Naive thymus-derived CD4-positive, alpha-beta T cell (primary cell): ENCODE results near the gene RASA3. TPM values are rescaled to one million over a fixed set of nuclear protein-coding genes. Genes with fewer than 3 reads are reported as not detected.

ENCODE experiments used
- ATAC-seq: fragments of 150-1000 bp; cut with Tn5 transposase; 2 replicates; pipeline ENCODE4 v1.10.0; 2021; ENCODE audit warnings: mild to moderate bottlenecking, moderate library complexity
- CTCF ChIA-PET: fragments of 350-600 bp; sonication (Branson Sonifier 250); formaldehyde crosslinking; loops from one replicate; lab custom pipeline; 2021; ENCODE audit warnings: antibody characterized with exemption; lab: Charles Lee
- POLR2A ChIA-PET: fragments of 350-600 bp; sonication (Branson Sonifier 250); formaldehyde crosslinking; loops from one replicate; lab custom pipeline; 2021; ENCODE audit warnings: antibody characterized with exemption, inconsistent platforms; lab: Charles Lee
- DNase-seq, 9 donors: peaks; one replicate each; pipeline versions ENCODE4 v3.0.0 to v3.0.0-alpha.2; 2020 to 2022; ENCODE audit warnings: mixed read lengths in 1 of 9
- H3K27ac ChIP-seq: one replicate; pipeline ENCODE4 v1.7.0; 2013; ENCODE audit warnings: mild to moderate bottlenecking, low read depth, low read length, moderate library complexity
- H3K27me3 ChIP-seq, 2 donors: one replicate each; pipeline ENCODE4 v1.7.0; 2013; ENCODE audit warnings: low read length in 2 of 2, mild to moderate bottlenecking in 2 of 2, moderate library complexity in 2 of 2; ENCODE audit not compliant: control insufficient read depth in 2 of 2, insufficient read depth in 2 of 2
- H3K36me3 ChIP-seq, 3 experiments: 1 replicate in 2 of 3; 2 replicates in 1 of 3; pipeline ENCODE4 v1.7.0; 2013; ENCODE audit warnings: low read length in 3 of 3, mild to moderate bottlenecking in 3 of 3, moderate library complexity in 1 of 3; ENCODE audit not compliant: insufficient read depth in 3 of 3, control insufficient read depth in 2 of 3
- H3K4me1 ChIP-seq, 2 donors: one replicate each; pipeline ENCODE4 v1.7.0; 2013; ENCODE audit warnings: low read length in 2 of 2, mild to moderate bottlenecking in 2 of 2, moderate library complexity in 1 of 2; ENCODE audit not compliant: control insufficient read depth in 2 of 2, insufficient read depth in 2 of 2
- H3K4me3 ChIP-seq: 2 replicates; pipeline ENCODE4 v1.7.0; 2013; ENCODE audit warnings: mild to moderate bottlenecking, low read length
- H3K9me3 ChIP-seq, 3 experiments: 1 replicate in 2 of 3; 2 replicates in 1 of 3; pipeline ENCODE4 v1.7.0; 2013; ENCODE audit warnings: low read length in 3 of 3; ENCODE audit not compliant: control insufficient read depth in 2 of 3
- H3K27ac Mint-ChIP-seq, 9 donors: one replicate each; pipeline ENCODE4 v1.8.0; 2020 to 2022; ENCODE audit warnings: mixed read lengths in 9 of 9, mild to moderate bottlenecking in 8 of 9, moderate library complexity in 5 of 9, inconsistent platforms in 2 of 9
- H3K27me3 Mint-ChIP-seq, 5 donors: one replicate each; pipeline ENCODE4 v1.8.0; 2021 to 2022; ENCODE audit warnings: mixed read lengths in 5 of 5, mild to moderate bottlenecking in 1 of 5
- H3K36me3 Mint-ChIP-seq, 5 donors: one replicate each; pipeline ENCODE4 v1.8.0; 2020 to 2022; ENCODE audit warnings: mixed read lengths in 5 of 5, mild to moderate bottlenecking in 3 of 5, inconsistent platforms in 1 of 5
- H3K4me1 Mint-ChIP-seq, 7 donors: one replicate each; pipeline ENCODE4 v1.8.0; 2020 to 2022; ENCODE audit warnings: mixed read lengths in 7 of 7, mild to moderate bottlenecking in 3 of 7, inconsistent platforms in 1 of 7
- H3K4me3 Mint-ChIP-seq, 10 donors: one replicate each; pipeline ENCODE4 v1.8.0; 2020 to 2022; ENCODE audit warnings: mild to moderate bottlenecking in 10 of 10, mixed read lengths in 10 of 10, moderate library complexity in 6 of 10, inconsistent platforms in 2 of 10
- H3K9me3 Mint-ChIP-seq, 11 donors: one replicate each; pipeline ENCODE4 v1.8.0; 2020 to 2022; ENCODE audit warnings: mixed read lengths in 11 of 11, mild to moderate bottlenecking in 4 of 11, inconsistent platforms in 1 of 11, moderate library complexity in 1 of 11
- intact Hi-C, 2 donors: fragments of 100-400 bp; cut with micrococcal nuclease; formaldehyde crosslinking; loops; one replicate each; pipeline ENCODE4 v1.15.1; 2023
- polyA plus RNA-seq, 2 donors: library from polyadenylated mRNA; unstranded; fragments of 300-500 nt; fragmentation: Illumina TruSeq; gene quantifications; one replicate each; pipeline ENCODE4 v1.2.3, GENCODE V29; 2021
- total RNA-seq, 6 experiments: library from RNA in 5 of 6; stranded (reverse) in 5 of 6; gene quantifications; 1 replicate in 5 of 6; 2 replicates in 1 of 6; pipeline ENCODE4 v1.2.3 and lab custom pipeline; 2021 to 2026

RASA3 gene
- total and polyA plus RNA-seq, 7 experiments from 2014 or later = 109 to 227 (median 195) TPM

DNA sequence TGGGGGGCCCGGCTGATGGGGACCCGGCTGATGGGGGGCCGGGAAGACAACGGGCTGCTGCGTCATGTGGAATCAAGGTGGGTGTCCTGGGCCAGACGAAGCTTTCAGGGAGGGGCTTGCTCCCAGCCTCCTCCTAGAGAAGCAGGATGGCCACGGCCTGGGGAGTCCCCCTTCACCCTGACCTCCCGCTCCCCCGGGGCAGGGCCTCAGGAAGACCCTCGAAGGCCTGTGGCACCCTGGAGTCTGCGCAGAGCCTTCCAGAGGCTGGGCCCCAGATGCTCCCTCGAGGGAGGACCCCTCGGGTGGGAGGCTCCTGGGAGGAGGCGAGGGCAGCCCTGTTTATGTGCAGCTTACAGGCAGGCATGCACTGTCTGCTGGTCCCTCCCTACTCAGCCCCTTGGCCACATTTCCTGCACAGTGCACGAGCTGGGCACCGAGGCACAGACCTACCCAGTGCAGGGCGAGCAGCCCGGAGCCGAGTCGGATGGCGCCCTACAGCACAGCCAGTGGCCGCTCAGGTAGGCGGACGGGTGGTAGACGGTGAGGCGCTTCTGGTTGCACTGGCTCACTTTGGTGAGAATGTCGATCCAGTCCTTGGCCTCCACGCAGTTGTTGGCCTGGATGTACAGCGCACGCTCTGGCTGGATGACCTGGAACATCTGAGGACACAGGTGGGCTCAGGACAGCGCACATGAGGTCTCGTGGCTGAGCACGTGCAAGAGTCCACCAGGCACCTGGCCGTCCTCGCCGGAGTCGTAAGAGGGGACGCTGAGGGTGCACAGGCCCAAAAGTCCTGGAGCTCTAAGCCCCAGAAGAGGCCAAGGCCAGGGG, 136.1 kb downstream of the RASA3 start:
- POLR2A ChIA-PET = no interaction called here
- Histone ChIP-seq H3K9me3 (no peaks in the 10 kb centered on the region), H3K4me1 (no peaks in the 10 kb centered on the region), H3K36me3 (peaks cover 20 to 89% (median 45%) of the 10 kb centered on the region in 3 experiments), H3K4me3 (no peak overlapping the region), H3K27ac (no peak overlapping the region), H3K27me3 (no peaks in the 10 kb centered on the region)
- H3K4me1 Mint-ChIP-seq = peaks cover 0 to 15% (median 5%) of the 10 kb centered on the region in 7 donors
- peak; percentile 15 for ATAC-seq
- H3K27me3 Mint-ChIP-seq = no peaks in the 10 kb centered on the region
- CTCF ChIA-PET = interaction anchor here (0.6 kb wide), 1 partner anchor 219 kb away, joined by 4 read pairs; no protein-coding TSS in a partner anchor
- intact Hi-C loops = loop anchor here in 1 of 2 donors (10.0 kb wide), 1 partner anchor 181 kb away; no protein-coding TSS in a partner anchor
- peaks cover 0 to 10% (median 0%) of the 10 kb centered on the region in 11 donors for H3K9me3 Mint-ChIP-seq
- peaks cover 15 to 49% (median 27%) of the 10 kb centered on the region in 5 donors for H3K36me3 Mint-ChIP-seq
- H3K4me3 Mint-ChIP-seq = no peak overlapping the region
- no peak for DNase-seq
- peak overlapping the region in 1 of 9 donors; percentile 51 for H3K27ac Mint-ChIP-seq

DNA sequence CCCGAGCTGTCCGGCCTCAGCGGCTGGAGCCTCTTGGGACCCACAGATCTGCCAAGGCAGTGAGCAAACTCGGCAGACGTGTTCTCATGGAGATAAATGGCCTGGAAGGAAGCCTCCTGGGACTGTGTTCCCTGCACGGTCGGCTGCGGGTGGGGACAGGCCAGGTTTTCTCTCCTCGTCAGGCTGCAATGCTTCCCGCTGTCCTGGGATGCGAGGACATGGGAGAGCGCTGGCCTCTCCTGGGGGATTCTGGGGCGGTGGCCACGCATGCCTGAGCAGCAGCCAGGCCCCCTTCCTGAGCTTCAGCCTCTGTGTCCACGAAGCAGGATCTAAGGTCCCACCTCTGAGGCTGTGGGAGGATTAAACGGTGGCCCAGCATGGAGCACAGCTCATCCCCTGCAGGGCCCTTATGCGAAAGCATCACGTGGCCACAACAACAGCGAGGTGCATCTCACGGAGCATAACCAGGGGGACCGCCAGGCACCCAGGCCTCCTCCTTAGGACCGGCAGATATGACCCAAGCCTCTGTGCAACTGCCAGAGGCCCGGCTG, 137.3 kb downstream of the RASA3 start:
- H3K27me3 Mint-ChIP-seq = no peaks in the 10 kb centered on the region
- POLR2A ChIA-PET = interaction anchor here (0.7 to 1.8 kb wide), 2 partner anchors 9 to 153 kb away, joined by 5 to 7 read pairs; no protein-coding TSS in a partner anchor
- Histone ChIP-seq H3K36me3 (peaks cover 29 to 89% (median 39%) of the 10 kb centered on the region in 3 experiments), H3K9me3 (no peaks in the 10 kb centered on the region), H3K27ac (no peak overlapping the region), H3K4me3 (no peak overlapping the region), H3K27me3 (no peaks in the 10 kb centered on the region), H3K4me1 (no peaks in the 10 kb centered on the region)
- peaks cover 20 to 48% (median 29%) of the 10 kb centered on the region in 5 donors for H3K36me3 Mint-ChIP-seq
- H3K27ac Mint-ChIP-seq = peak overlapping the region in 1 of 9 donors; percentile 28
- H3K4me1 Mint-ChIP-seq = peaks cover 0 to 18% (median 4%) of the 10 kb centered on the region in 7 donors
- intact Hi-C loops = loop anchor here in 1 of 2 donors (10.0 kb wide), 1 partner anchor 180 kb away; no protein-coding TSS in a partner anchor
- no peak overlapping the region for H3K4me3 Mint-ChIP-seq
- CTCF ChIA-PET = interaction anchor here (0.6 kb wide), 1 partner anchor 34 kb away, joined by 5 read pairs; no protein-coding TSS in a partner anchor
- H3K9me3 Mint-ChIP-seq = peaks cover 0 to 13% (median 0%) of the 10 kb centered on the region in 11 donors
- no peak for DNase-seq
- no peak for ATAC-seq

DNA sequence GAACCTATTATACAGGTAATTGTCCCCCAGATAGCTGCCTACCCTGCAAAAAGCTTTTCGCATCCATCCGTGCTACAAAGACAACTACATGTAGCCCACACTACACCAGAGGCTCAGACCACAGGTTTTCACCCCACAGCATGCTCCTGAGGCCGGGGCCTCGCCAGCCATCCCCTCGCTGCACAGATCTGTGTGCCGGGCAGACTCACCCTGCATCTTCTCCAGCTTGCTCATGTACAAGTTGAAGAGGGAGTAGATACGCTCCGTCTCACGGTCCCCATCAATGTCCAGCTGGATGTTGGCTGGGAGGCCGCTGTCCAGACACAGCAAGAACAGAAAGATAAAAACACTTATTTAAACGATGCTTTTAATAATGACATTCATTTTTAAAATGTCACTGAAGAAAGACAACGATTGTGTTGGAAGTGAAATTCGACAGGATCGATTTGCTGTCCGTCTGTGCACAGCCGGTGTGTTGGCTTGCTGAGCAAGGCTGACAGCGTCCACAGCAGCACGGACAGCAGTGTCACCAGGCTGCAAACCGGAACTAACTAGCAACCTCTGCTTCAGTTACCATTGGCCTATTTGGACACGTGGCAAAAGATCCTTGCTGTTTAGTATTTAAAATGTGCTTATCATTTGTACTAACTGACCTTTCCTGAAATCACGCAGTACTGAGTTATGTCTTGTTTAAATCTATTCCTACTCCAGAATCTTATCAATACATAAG, 140.0 kb downstream of the RASA3 start:
- Histone ChIP-seq H3K9me3 (no peaks in the 10 kb centered on the region), H3K4me3 (no peak overlapping the region), H3K27me3 (no peaks in the 10 kb centered on the region), H3K4me1 (no peaks in the 10 kb centered on the region), H3K36me3 (peaks cover 35 to 80% (median 42%) of the 10 kb centered on the region in 3 experiments), H3K27ac (no peak overlapping the region)
- Mint-ChIP-seq H3K9me3 (peaks cover 0 to 18% (median 0%) of the 10 kb centered on the region in 11 donors), H3K27ac (peak overlapping the region in 6 of 9 donors; percentile 1 to 80 (median 34)), H3K27me3 (no peaks in the 10 kb centered on the region), H3K4me1 (peaks cover 0 to 21% (median 5%) of the 10 kb centered on the region in 7 donors), H3K36me3 (peaks cover 17 to 50% (median 25%) of the 10 kb centered on the region in 5 donors), H3K4me3 (peak overlapping the region in 3 of 10 donors; percentile 20 to 59 (median 40))
- no peak for DNase-seq
- POLR2A ChIA-PET = no interaction called here
- CTCF ChIA-PET = no interaction called here
- intact Hi-C loops = loop anchor here in 1 of 2 donors (10.0 kb wide), 1 partner anchor 178 kb away; no protein-coding TSS in a partner anchor
- ATAC-seq = no peak

DNA sequence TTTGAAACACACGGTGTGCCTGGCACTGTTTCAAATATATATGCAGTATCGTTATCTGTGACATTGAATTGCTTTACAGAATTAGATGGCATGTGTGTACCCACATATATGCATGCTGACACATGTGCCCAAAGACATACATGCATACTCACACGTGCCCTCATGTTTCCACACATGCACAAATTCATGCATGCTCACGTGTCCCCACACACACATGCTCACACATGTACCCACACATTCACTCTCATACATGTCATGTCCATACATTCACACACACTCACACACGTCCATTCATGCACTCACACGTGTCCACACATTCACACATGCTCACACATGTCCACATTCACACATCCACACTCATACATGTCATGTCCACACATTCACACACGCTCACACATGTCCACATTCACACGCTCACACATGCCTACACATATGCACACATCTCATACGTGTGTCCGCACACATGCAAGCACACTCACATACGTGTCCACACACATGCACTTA, 140.7 kb downstream of the RASA3 start:
- Histone ChIP-seq H3K4me1 (no peaks in the 10 kb centered on the region), H3K27ac (no peak overlapping the region), H3K4me3 (no peak overlapping the region), H3K9me3 (no peaks in the 10 kb centered on the region), H3K36me3 (peaks cover 32 to 73% (median 36%) of the 10 kb centered on the region in 3 experiments), H3K27me3 (no peaks in the 10 kb centered on the region)
- DNase-seq = no peak
- no peaks in the 10 kb centered on the region for H3K27me3 Mint-ChIP-seq
- intact Hi-C loops = loop anchor here in 1 of 2 donors (10.0 kb wide), 1 partner anchor 177 kb away; no protein-coding TSS in a partner anchor
- ATAC-seq = peak; percentile 17
- peak overlapping the region in 5 of 9 donors; percentile 22 to 80 (median 48) for H3K27ac Mint-ChIP-seq
- H3K9me3 Mint-ChIP-seq = peaks cover 0 to 18% (median 0%) of the 10 kb centered on the region in 11 donors
- CTCF ChIA-PET = no interaction called here
- peaks cover 17 to 46% (median 25%) of the 10 kb centered on the region in 5 donors for H3K36me3 Mint-ChIP-seq
- H3K4me1 Mint-ChIP-seq = peaks cover 0 to 21% (median 5%) of the 10 kb centered on the region in 7 donors
- peak overlapping the region in 3 of 10 donors; percentile 6 to 45 (median 40) for H3K4me3 Mint-ChIP-seq
- POLR2A ChIA-PET = no interaction called here

DNA sequence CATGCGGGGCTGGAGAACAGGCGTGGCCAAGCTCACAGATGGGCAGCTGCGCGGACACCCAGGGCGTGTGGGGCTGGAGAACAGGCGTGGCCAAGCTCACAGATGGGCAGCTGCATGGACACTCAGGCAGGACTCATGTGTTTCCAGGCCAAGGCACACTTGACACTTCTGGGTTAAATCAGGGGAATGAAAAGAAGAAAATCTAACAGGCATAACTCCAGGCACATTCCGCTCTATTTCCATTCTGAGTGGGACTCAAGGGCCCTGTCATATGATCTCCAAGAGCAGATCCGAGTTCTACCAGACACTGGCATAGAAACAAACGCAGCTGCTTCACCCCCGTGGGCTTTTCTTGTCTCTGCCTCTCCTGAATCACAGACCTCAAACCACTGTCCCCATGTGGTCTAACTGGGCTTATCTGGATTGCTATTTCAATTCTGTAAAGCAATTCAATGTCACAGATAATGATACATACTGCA, 141.2 kb downstream of the RASA3 start:
- ChIA-PET POLR2A (no interaction called here), CTCF (no interaction called here)
- Mint-ChIP-seq H3K4me3 (peak overlapping the region in 1 of 10 donors; percentile 11), H3K27ac (peak overlapping the region in 1 of 9 donors; percentile 56), H3K4me1 (peaks cover 0 to 21% (median 5%) of the 10 kb centered on the region in 7 donors), H3K9me3 (peaks cover 0 to 18% (median 0%) of the 10 kb centered on the region in 11 donors), H3K27me3 (no peaks in the 10 kb centered on the region), H3K36me3 (peaks cover 17 to 46% (median 25%) of the 10 kb centered on the region in 5 donors)
- Histone ChIP-seq H3K9me3 (no peaks in the 10 kb centered on the region), H3K4me1 (no peaks in the 10 kb centered on the region), H3K27ac (no peak overlapping the region), H3K4me3 (no peak overlapping the region), H3K36me3 (peaks cover 31 to 68% (median 32%) of the 10 kb centered on the region in 3 experiments), H3K27me3 (no peaks in the 10 kb centered on the region)
- intact Hi-C loops = loop anchor here in 1 of 2 donors (10.0 kb wide), 1 partner anchor 176 kb away; no protein-coding TSS in a partner anchor
- ATAC-seq (no peak), DNase-seq (no peak)
